Measurements from ENCODE around the gene PHLDA1. TPM values are rescaled to one million over a fixed set of nuclear protein-coding genes. Genes with fewer than 3 reads are reported as not detected.
A peak's percentile ranks its signal among the peaks of the same experiment; 100 is the strongest.

Gene PHLDA1
- total and polyA plus RNA-seq, 2 of the 13 experiments (the other 11 are each of a cell fraction or from before 2014, with no cell fraction given), result 33.8 to 41.0 TPM

GRCh38 chr12:75986001-75986746, 45.4 kb downstream of the PHLDA1 start (continued):
- TF ChIP-seq PAXIP1 (CRISPR knock-in tag; conservative IDR thresholded peaks at IDR 0.05) (peak; percentile 38; the same call in 1 of the 2 replicates), EP300 (IDR thresholded peaks at IDR 0.05; ENCODE audit: low read depth in 2 of 2, low read length in 2 of 2) (0 out of 4 replicates have a peak, but pooled peaks of 1 of the 2 experiments have one; percentile 5), EP300 (CRISPR knock-in tag; IDR thresholded peaks at IDR 0.05; ENCODE audit: borderline replicate concordance) (no peak), SNAI1 (CRISPR knock-in tag; IDR thresholded peaks at IDR 0.05; ENCODE audit: borderline replicate concordance) (0 out of 2 replicates have a peak, but pooled peaks have one; percentile 45), KLF11 (CRISPR knock-in tag; IDR thresholded peaks at IDR 0.05) (peak; percentile 9; the same call in 1 of the 2 replicates), GATAD2A (CRISPR knock-in tag; IDR thresholded peaks at IDR 0.05) (0 out of 2 replicates have a peak, but pooled peaks have one; percentile 9), ZNF770 (CRISPR knock-in tag; IDR thresholded peaks at IDR 0.05) (no peak), ARID3A (IDR thresholded peaks at IDR 0.05; ENCODE audit: low read depth, low read length) (peak; percentile 56; the same call in 1 of the 2 replicates), GRHL1 (CRISPR knock-in tag; conservative IDR thresholded peaks at IDR 0.05) (no peak), HIC2 (CRISPR knock-in tag; IDR thresholded peaks at IDR 0.05; ENCODE audit: low read depth) (no peak), NCOR1 (IDR thresholded peaks at IDR 0.05; ENCODE audit: borderline replicate concordance, low read length) (0 out of 2 replicates have a peak, but pooled peaks have one; percentile 48), POGZ (CRISPR knock-in tag; IDR thresholded peaks at IDR 0.05) (peak; percentile 34; the same call in 1 of the 2 replicates), ATF7 (IDR thresholded peaks at IDR 0.05) (no peak), ATF7 (CRISPR knock-in tag; IDR thresholded peaks at IDR 0.05) (no peak), BRF2 (CRISPR knock-in tag; IDR thresholded peaks at IDR 0.05) (no peak), SAP130 (CRISPR knock-in tag; IDR thresholded peaks at IDR 0.05; ENCODE audit: low read depth) (peak; percentile 28; the same call in 1 of the 2 replicates)
